Measurements from ENCODE around the gene ANO2.

Gene ANO2

GRCh38 chr12:5964913-5965900 is 20.1 kb upstream of the ANO2 start:
- WGBS = 49% methylated on average over 22 of the region's 24 CpGs
- peak overlapping the region; percentile 13 for H3K4me2 ChIP-seq (ENCODE audit: low read length, poor library complexity, severe bottlenecking)
- H2BK5ac ChIP-seq (ENCODE audit: low read depth, low read length, poor library complexity, severe bottlenecking) = no peak overlapping the region
- H2AFZ ChIP-seq (ENCODE audit: low read depth, low read length) = no peak overlapping the region
- no peak overlapping the region for H4K91ac ChIP-seq (ENCODE audit: low read length)
- H3K27ac ChIP-seq (ENCODE audit: low read length, poor library complexity, severe bottlenecking) = peak overlapping the region; percentile 37
- H3K36me3 ChIP-seq (ENCODE audit: control insufficient read depth in 1 of 2, insufficient read depth in 2 of 2, low read depth in 1 of 2, low read length in 2 of 2) = no peaks in the 10 kb centered on the region
- no peak overlapping the region for H2BK15ac ChIP-seq (ENCODE audit: low read depth, poor library complexity, severe bottlenecking)
- no peak overlapping the region for H3K9ac ChIP-seq (ENCODE audit: low read length)
- H3K18ac ChIP-seq (ENCODE audit: low read depth in 1 of 2, low read length in 2 of 2) = peak overlapping the region in 1 of 2 experiments; percentile 15
- no peaks in the 10 kb centered on the region for H3K79me1 ChIP-seq (replicated peaks; ENCODE audit: low read length, poor library complexity, severe bottlenecking)
- H3K23ac ChIP-seq (ENCODE audit: low read length in 2 of 2) = no peak overlapping the region
- H2BK120ac ChIP-seq (ENCODE audit: low read depth, low read length) = no peak overlapping the region
- H3K27me3 ChIP-seq (ENCODE audit: control insufficient read depth in 1 of 2, insufficient read depth in 1 of 2, low read length in 2 of 2) = peaks cover 6 to 19% of the 10 kb centered on the region in 2 experiments
- H3K14ac ChIP-seq (ENCODE audit: low read length in 2 of 2) = peak overlapping the region in 1 of 2 experiments; percentile 28
- no peak for DNase-seq
- no peak overlapping the region for H3K4ac ChIP-seq (ENCODE audit: low read depth in 1 of 2, low read length in 2 of 2)
- no peak overlapping the region for H2AK5ac ChIP-seq (ENCODE audit: low read length, severe bottlenecking)
- H3K9me3 ChIP-seq (ENCODE audit: control insufficient read depth, low read length) = no peaks in the 10 kb centered on the region
- no peak overlapping the region for H4K8ac ChIP-seq (ENCODE audit: low read length)
- peaks cover 20% of the 10 kb centered on the region for H3K4me1 ChIP-seq (ENCODE audit: control insufficient read depth, insufficient read depth, low read depth, low read length)
- no peak overlapping the region for H2BK12ac ChIP-seq (ENCODE audit: low read length in 2 of 2)
- no peak overlapping the region for H3K4me3 ChIP-seq (ENCODE audit: insufficient read depth in 1 of 2, low read depth in 1 of 2, low read length in 2 of 2)

DNA sequence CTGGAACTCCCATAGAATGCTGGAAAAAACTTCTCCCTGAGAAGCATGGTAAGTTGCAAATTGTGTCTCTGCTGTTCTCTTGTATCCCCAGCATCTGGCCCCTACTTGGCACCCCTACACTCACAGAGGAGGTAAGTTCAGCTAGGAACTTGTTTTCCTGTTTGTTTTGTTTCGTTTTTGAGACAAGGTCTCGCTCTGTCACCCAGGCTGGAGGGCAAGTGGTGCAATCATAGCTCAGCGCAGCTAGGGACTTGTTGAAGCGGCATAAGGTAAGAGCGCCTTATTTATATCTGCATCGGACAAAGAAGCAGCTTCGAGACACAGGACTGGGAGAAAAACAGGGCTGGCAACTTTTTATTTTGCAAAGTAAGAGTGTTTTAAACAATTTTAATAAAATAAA is 18.5 kb upstream of the ANO2 start:
- no peak overlapping the region for H3K23ac ChIP-seq (ENCODE audit: low read length in 2 of 2)
- H2AFZ ChIP-seq (ENCODE audit: low read depth, low read length) = no peak overlapping the region
- H3K14ac ChIP-seq (ENCODE audit: low read length in 2 of 2) = no peak overlapping the region
- H4K91ac ChIP-seq (ENCODE audit: low read length) = no peak overlapping the region
- no peak overlapping the region for H3K9ac ChIP-seq (ENCODE audit: low read length)
- H3K27ac ChIP-seq (ENCODE audit: low read length, poor library complexity, severe bottlenecking) = no peak overlapping the region
- peaks cover 0 to 18% of the 10 kb centered on the region in 2 experiments for H3K27me3 ChIP-seq (ENCODE audit: control insufficient read depth in 1 of 2, insufficient read depth in 1 of 2, low read length in 2 of 2)
- H3K4me1 ChIP-seq (ENCODE audit: control insufficient read depth, insufficient read depth, low read depth, low read length) = peaks cover 20% of the 10 kb centered on the region
- H2BK5ac ChIP-seq (ENCODE audit: low read depth, low read length, poor library complexity, severe bottlenecking) = no peak overlapping the region
- H2AK5ac ChIP-seq (ENCODE audit: low read length, severe bottlenecking) = no peak overlapping the region
- H3K4me3 ChIP-seq (ENCODE audit: insufficient read depth in 1 of 2, low read depth in 1 of 2, low read length in 2 of 2) = no peak overlapping the region
- no peaks in the 10 kb centered on the region for H3K36me3 ChIP-seq (ENCODE audit: control insufficient read depth in 1 of 2, insufficient read depth in 2 of 2, low read depth in 1 of 2, low read length in 2 of 2)
- 90% methylated on average over 6 of the region's 7 CpGs for WGBS
- no peak overlapping the region for H4K8ac ChIP-seq (ENCODE audit: low read length)
- H2BK120ac ChIP-seq (ENCODE audit: low read depth, low read length) = no peak overlapping the region
- H3K18ac ChIP-seq (ENCODE audit: low read depth in 1 of 2, low read length in 2 of 2) = no peak overlapping the region
- H2BK12ac ChIP-seq (ENCODE audit: low read length in 2 of 2) = no peak overlapping the region
- no peak for DNase-seq
- H3K9me3 ChIP-seq (ENCODE audit: control insufficient read depth, low read length) = no peaks in the 10 kb centered on the region
- H3K4me2 ChIP-seq (ENCODE audit: low read length, poor library complexity, severe bottlenecking) = no peak overlapping the region
- no peak overlapping the region for H3K4ac ChIP-seq (ENCODE audit: low read depth in 1 of 2, low read length in 2 of 2)
- no peak overlapping the region for H2BK15ac ChIP-seq (ENCODE audit: low read depth, poor library complexity, severe bottlenecking)
- H3K79me1 ChIP-seq (replicated peaks; ENCODE audit: low read length, poor library complexity, severe bottlenecking) = no peaks in the 10 kb centered on the region

- no peak overlapping the region for H2AFZ ChIP-seq (ENCODE audit: low read depth, low read length)
- H4K8ac ChIP-seq (ENCODE audit: low read length) = no peak overlapping the region
- peaks cover 13% of the 10 kb centered on the region for H3K4me1 ChIP-seq (ENCODE audit: control insufficient read depth, insufficient read depth, low read depth, low read length)
- H2AK5ac ChIP-seq (ENCODE audit: low read length, severe bottlenecking) = no peak overlapping the region
- H2BK15ac ChIP-seq (ENCODE audit: low read depth, poor library complexity, severe bottlenecking) = no peak overlapping the region
- H3K4ac ChIP-seq (ENCODE audit: low read depth in 1 of 2, low read length in 2 of 2) = no peak overlapping the region
- no peak overlapping the region for H2BK12ac ChIP-seq (ENCODE audit: low read length in 2 of 2)
- H3K9ac ChIP-seq (ENCODE audit: low read length) = no peak overlapping the region
- no peaks in the 10 kb centered on the region for H3K36me3 ChIP-seq (ENCODE audit: control insufficient read depth in 1 of 2, insufficient read depth in 2 of 2, low read depth in 1 of 2, low read length in 2 of 2)
- H3K9me3 ChIP-seq (ENCODE audit: control insufficient read depth, low read length) = no peaks in the 10 kb centered on the region
- H3K27me3 ChIP-seq (ENCODE audit: control insufficient read depth in 1 of 2, insufficient read depth in 1 of 2, low read length in 2 of 2) = peaks cover 0 to 15% of the 10 kb centered on the region in 2 experiments
- DNase-seq = no peak
- H3K4me3 ChIP-seq (ENCODE audit: insufficient read depth in 1 of 2, low read depth in 1 of 2, low read length in 2 of 2) = no peak overlapping the region
- H2BK5ac ChIP-seq (ENCODE audit: low read depth, low read length, poor library complexity, severe bottlenecking) = no peak overlapping the region
- H3K27ac ChIP-seq (ENCODE audit: low read length, poor library complexity, severe bottlenecking) = no peak overlapping the region
- H4K91ac ChIP-seq (ENCODE audit: low read length) = no peak overlapping the region
- H3K4me2 ChIP-seq (ENCODE audit: low read length, poor library complexity, severe bottlenecking) = no peak overlapping the region
- no peak overlapping the region for H2BK120ac ChIP-seq (ENCODE audit: low read depth, low read length)
- 87% methylated on average over 3 of the region's 4 CpGs for WGBS
- no peak overlapping the region for H3K23ac ChIP-seq (ENCODE audit: low read length in 2 of 2)
- H3K18ac ChIP-seq (ENCODE audit: low read depth in 1 of 2, low read length in 2 of 2) = no peak overlapping the region
- no peaks in the 10 kb centered on the region for H3K79me1 ChIP-seq (replicated peaks; ENCODE audit: low read length, poor library complexity, severe bottlenecking)
- H3K14ac ChIP-seq (ENCODE audit: low read length in 2 of 2) = no peak overlapping the region
Measured at GRCh38 chr12:5960783-5961182, 15.7 kb upstream of the ANO2 start.

DNA sequence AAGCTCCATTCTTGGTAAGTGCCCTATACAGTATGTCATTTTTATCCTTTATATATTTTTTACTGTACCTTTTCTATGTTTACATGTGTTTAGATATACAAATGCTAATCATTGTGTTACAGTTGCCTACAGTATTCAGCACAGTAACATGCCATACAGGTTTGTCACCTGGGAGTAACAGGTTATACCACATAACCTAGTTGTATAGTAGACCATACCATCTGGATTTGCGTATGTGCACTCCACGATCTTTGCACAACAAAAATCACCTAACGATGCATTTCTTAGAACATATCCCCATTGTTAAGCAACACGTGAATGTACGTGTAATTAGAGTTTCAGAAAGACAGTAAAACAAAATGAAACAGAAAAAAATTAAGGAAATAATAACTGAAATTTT is 11.9 kb upstream of the ANO2 start:
- no peak overlapping the region for H2BK120ac ChIP-seq (ENCODE audit: low read depth, low read length)
- no peak overlapping the region for H3K9ac ChIP-seq (ENCODE audit: low read length)
- H2BK12ac ChIP-seq (ENCODE audit: low read length in 2 of 2) = no peak overlapping the region
- 95% methylated on average over 3 of the region's 5 CpGs for WGBS
- no peak overlapping the region for H3K18ac ChIP-seq (ENCODE audit: low read depth in 1 of 2, low read length in 2 of 2)
- no peak overlapping the region for H2BK5ac ChIP-seq (ENCODE audit: low read depth, low read length, poor library complexity, severe bottlenecking)
- no peak overlapping the region for H4K8ac ChIP-seq (ENCODE audit: low read length)
- H4K91ac ChIP-seq (ENCODE audit: low read length) = no peak overlapping the region
- H3K14ac ChIP-seq (ENCODE audit: low read length in 2 of 2) = no peak overlapping the region
- no peak overlapping the region for H3K4ac ChIP-seq (ENCODE audit: low read depth in 1 of 2, low read length in 2 of 2)
- no peak overlapping the region for H2AK5ac ChIP-seq (ENCODE audit: low read length, severe bottlenecking)
- no peak overlapping the region for H3K4me2 ChIP-seq (ENCODE audit: low read length, poor library complexity, severe bottlenecking)
- H2BK15ac ChIP-seq (ENCODE audit: low read depth, poor library complexity, severe bottlenecking) = no peak overlapping the region
- no peaks in the 10 kb centered on the region for H3K79me1 ChIP-seq (replicated peaks; ENCODE audit: low read length, poor library complexity, severe bottlenecking)
- H3K27me3 ChIP-seq (ENCODE audit: control insufficient read depth in 1 of 2, insufficient read depth in 1 of 2, low read length in 2 of 2) = peaks cover 7 to 19% of the 10 kb centered on the region in 2 experiments
- no peak for DNase-seq
- no peaks in the 10 kb centered on the region for H3K36me3 ChIP-seq (ENCODE audit: control insufficient read depth in 1 of 2, insufficient read depth in 2 of 2, low read depth in 1 of 2, low read length in 2 of 2)
- H2AFZ ChIP-seq (ENCODE audit: low read depth, low read length) = no peak overlapping the region
- H3K9me3 ChIP-seq (ENCODE audit: control insufficient read depth, low read length) = no peaks in the 10 kb centered on the region
- no peak overlapping the region for H3K4me3 ChIP-seq (ENCODE audit: insufficient read depth in 1 of 2, low read depth in 1 of 2, low read length in 2 of 2)
- H3K4me1 ChIP-seq (ENCODE audit: control insufficient read depth, insufficient read depth, low read depth, low read length) = no peaks in the 10 kb centered on the region
- H3K23ac ChIP-seq (ENCODE audit: low read length in 2 of 2) = no peak overlapping the region
- no peak overlapping the region for H3K27ac ChIP-seq (ENCODE audit: low read length, poor library complexity, severe bottlenecking)

Data from mesenchymal stem cell (in vitro differentiated cells and primary cell).